H1 (cell line): ENCODE results near the gene MYO18A. TPM values are rescaled to one million over a fixed set of nuclear protein-coding genes. Genes with fewer than 3 reads are reported as not detected.

ENCODE experiments used
- CTCF ChIA-PET: fragments of 300-600 bp; sonication (Branson Sonifier 250); formaldehyde crosslinking; loops from one replicate; lab custom pipeline; 2021; ENCODE audit not compliant: partially characterized antibody; lab: Charles Lee
- POLR2A ChIA-PET: fragments of 300-600 bp; sonication (Branson Sonifier 250); formaldehyde crosslinking; loops from one replicate; lab custom pipeline; 2021; ENCODE audit warnings: inconsistent platforms; ENCODE audit not compliant: partially characterized antibody; lab: Charles Lee
- DNase-seq, 2 experiments: peaks; one replicate each; pipeline versions ENCODE4 v3.0.0 to v3.0.0-alpha.2; 2010 to 2022; ENCODE audit warnings: low spot score in 2 of 2, low read depth in 1 of 2, mixed read lengths in 1 of 2
- FAIRE-seq: peaks from 2 replicates; lab custom pipeline; 2011; peaks lifted over from hg19 to GRCh38; lab: Jason Lieb, UNC
- H2AFZ ChIP-seq: 2 replicates; pipeline ENCODE4 v1.8.1; 2012; ENCODE audit warnings: low read length, inconsistent platforms
- H2AK5ac ChIP-seq: 2 replicates; pipeline ENCODE4 v1.6.1; 2013; ENCODE audit warnings: low read depth, low read length
- H2BK120ac ChIP-seq: replicated peaks from 2 replicates; pipeline ENCODE3; 2013; ENCODE audit warnings: low read depth, low read length, inconsistent platforms
- H2BK12ac ChIP-seq: 2 replicates; pipeline ENCODE4 v1.6.1; 2013; ENCODE audit warnings: low read depth, low read length
- H2BK15ac ChIP-seq: 2 replicates; pipeline ENCODE4 v1.6.1; 2013; ENCODE audit warnings: low read length
- H2BK20ac ChIP-seq: 2 replicates; pipeline ENCODE4 v1.6.1; 2013; ENCODE audit warnings: low read length
- H2BK5ac ChIP-seq: 2 replicates; pipeline ENCODE4 v1.6.1; 2013; ENCODE audit warnings: low read depth, low read length
- H3K14ac ChIP-seq: 2 replicates; pipeline ENCODE4 v1.6.1; 2013; ENCODE audit warnings: inconsistent platforms; ENCODE audit not compliant: insufficient read length
- H3K18ac ChIP-seq: 2 replicates; pipeline ENCODE4 v1.6.1; 2013; ENCODE audit warnings: low read length; ENCODE audit errors: extremely low read depth
- H3K23ac ChIP-seq: 2 replicates; pipeline ENCODE4 v1.6.1; 2013; ENCODE audit warnings: inconsistent platforms; ENCODE audit not compliant: insufficient read length
- H3K23me2 ChIP-seq: 2 replicates; pipeline ENCODE4 v1.6.1; 2013; ENCODE audit warnings: low read depth, low read length
- H3K27ac ChIP-seq: 2 replicates; pipeline ENCODE4 v1.6.1; 2011; ENCODE audit warnings: low read depth, low read length, inconsistent platforms
- H3K27me3 ChIP-seq, 4 experiments: replicated peaks in 1 of 4; 1 replicate in 1 of 4; 2 replicates in 3 of 4; pipeline versions ENCODE4 v1.6.1 to v1.8.1; 2011 to 2013; ENCODE audit warnings: low read length in 3 of 4, mild to moderate bottlenecking in 3 of 4, inconsistent platforms in 2 of 4, mixed read lengths in 2 of 4, moderate library complexity in 1 of 4; ENCODE audit not compliant: control insufficient read depth in 3 of 4, insufficient read depth in 3 of 4; ENCODE audit errors: extremely low read depth in 1 of 4
- H3K36me3 ChIP-seq, 4 experiments: 2 replicates each; pipeline versions ENCODE4 v1.6.1 to v1.8.1; 2011 to 2013; ENCODE audit warnings: mild to moderate bottlenecking in 4 of 4, low read length in 3 of 4, moderate library complexity in 2 of 4, control low read depth in 1 of 4, inconsistent platforms in 1 of 4; ENCODE audit not compliant: insufficient read depth in 4 of 4, control insufficient read depth in 2 of 4
- H3K4ac ChIP-seq: replicated peaks from 2 replicates; pipeline ENCODE3; 2013; ENCODE audit warnings: low read length, low read depth, mixed read lengths, inconsistent platforms; ENCODE audit not compliant: insufficient read length
- H3K4me1 ChIP-seq, 4 experiments: replicated peaks in 1 of 4; 1 replicate in 1 of 4; 2 replicates in 3 of 4; pipeline versions ENCODE4 v1.6.1 to v1.8.1; 2011 to 2013; ENCODE audit warnings: low read length in 3 of 4, inconsistent platforms in 2 of 4, mixed read lengths in 1 of 4; ENCODE audit not compliant: insufficient read depth in 4 of 4, control insufficient read depth in 3 of 4
- H3K4me2 ChIP-seq, 2 experiments: 2 replicates each; pipeline versions ENCODE4 v1.6.1 to v1.8.1; 2011 to 2013; ENCODE audit warnings: low read depth in 2 of 2, low read length in 2 of 2, control low read depth in 1 of 2, inconsistent platforms in 1 of 2, mild to moderate bottlenecking in 1 of 2; ENCODE audit not compliant: insufficient read depth in 1 of 2
- H3K4me3 ChIP-seq, 4 experiments: fragments of 200-600, 300-600 bp in 1 of 4; sonication (generic), shearing (Covaris generic), sonication (Bioruptor Twin) in 1 of 4; 2 replicates each; pipeline versions ENCODE4 v1.5.1 to v1.8.1; 2011 to 2016; ENCODE audit warnings: low read length in 4 of 4, low read depth in 3 of 4, control low read depth in 2 of 4, inconsistent platforms in 2 of 4, mild to moderate bottlenecking in 2 of 4, mixed read lengths in 1 of 4, moderate library complexity in 1 of 4; ENCODE audit not compliant: insufficient read depth in 2 of 4; ENCODE audit errors: extremely low read depth in 1 of 4
- H3K56ac ChIP-seq: replicated peaks from 2 replicates; pipeline ENCODE3; 2013; ENCODE audit warnings: low read depth, mild to moderate bottlenecking, mixed read lengths, low read length, inconsistent platforms; ENCODE audit not compliant: insufficient read length
- H3K79me1 ChIP-seq: 2 replicates; pipeline ENCODE4 v1.6.1; 2013; ENCODE audit warnings: low read depth, low read length, control low read depth
- H3K79me2 ChIP-seq, 2 experiments: 2 replicates each; pipeline versions ENCODE4 v1.6.1 to v1.8.1; 2012 to 2013; ENCODE audit warnings: low read length in 2 of 2, mild to moderate bottlenecking in 2 of 2, inconsistent platforms in 1 of 2; ENCODE audit not compliant: insufficient read depth in 2 of 2, control insufficient read depth in 1 of 2
- H3K9ac ChIP-seq, 4 experiments: replicated peaks in 1 of 4; 1 replicate in 1 of 4; 2 replicates in 3 of 4; pipeline versions ENCODE4 v1.6.1 to v1.8.1; 2011 to 2013; ENCODE audit warnings: low read depth in 3 of 4, low read length in 3 of 4, control low read depth in 2 of 4, mild to moderate bottlenecking in 2 of 4, moderate library complexity in 2 of 4, inconsistent platforms in 1 of 4; ENCODE audit errors: extremely low read depth in 1 of 4
- H3K9me3 ChIP-seq, 2 experiments: 2 replicates each; pipeline versions ENCODE4 v1.6.1 to v1.8.1; 2012 to 2013; ENCODE audit warnings: mild to moderate bottlenecking in 2 of 2, moderate library complexity in 2 of 2, control low read depth in 1 of 2, inconsistent platforms in 1 of 2, low read depth in 1 of 2, low read length in 1 of 2, mixed read lengths in 1 of 2; ENCODE audit not compliant: insufficient read depth in 2 of 2
- H4K20me1 ChIP-seq, 2 experiments: replicated peaks in 1 of 2; 2 replicates each; pipeline versions ENCODE3 to v1.8.1; 2011 to 2013; ENCODE audit warnings: inconsistent platforms in 2 of 2, low read length in 2 of 2, mild to moderate bottlenecking in 1 of 2; ENCODE audit not compliant: insufficient read depth in 2 of 2, control insufficient read depth in 1 of 2
- H4K5ac ChIP-seq: 2 replicates; pipeline ENCODE4 v1.6.1; 2013; ENCODE audit warnings: low read length, low read depth, mixed read lengths, inconsistent platforms; ENCODE audit not compliant: insufficient read length
- H4K8ac ChIP-seq: 2 replicates; pipeline ENCODE4 v1.8.0; 2013; ENCODE audit warnings: mild to moderate bottlenecking, moderate library complexity, low read length, inconsistent platforms; ENCODE audit not compliant: insufficient read depth; ENCODE audit errors: extremely low read depth
- H4K91ac ChIP-seq: replicated peaks from 2 replicates; pipeline ENCODE3; 2013; ENCODE audit warnings: low read length, mixed read lengths, inconsistent platforms; ENCODE audit not compliant: insufficient read length
- BRCA1 ChIP-seq: IDR thresholded peaks from 2 replicates; pipeline ENCODE4 v1.6.1; 2012; ENCODE audit warnings: low read depth, low read length, improper control_type of control experiment
- EGR1 ChIP-seq: IDR thresholded peaks from 2 replicates; pipeline ENCODE4 v1.6.1; 2011; ENCODE audit warnings: low read depth, low read length, borderline replicate concordance
- HDAC2 ChIP-seq, 2 experiments: fragments of 300-600 bp in 1 of 2; sonication (generic) in 1 of 2; IDR thresholded peaks; 2 replicates each; pipeline ENCODE4 v1.6.1; 2011 to 2012; ENCODE audit warnings: low read depth in 2 of 2, low read length in 2 of 2, mild to moderate bottlenecking in 2 of 2, moderate library complexity in 2 of 2, borderline replicate concordance in 1 of 2, inconsistent platforms in 1 of 2
- HDAC6 ChIP-seq: IDR thresholded peaks from one replicate; pipeline ENCODE4 v1.7.1; 2012; ENCODE audit warnings: low read depth, mild to moderate bottlenecking, inconsistent platforms, low read length, moderate library complexity
- NRF1 ChIP-seq: IDR thresholded peaks from 2 replicates; pipeline ENCODE4 v1.6.1; 2011; ENCODE audit warnings: mild to moderate bottlenecking, low read depth, low read length, improper control_type of control experiment
- PHF8 ChIP-seq: fragments of 200-600 bp; sonication (generic); conservative IDR thresholded peaks from 2 replicates; pipeline ENCODE4 v1.7.1; 2012; ENCODE audit warnings: low read depth, mild to moderate bottlenecking, inconsistent platforms, low read length, moderate library complexity
- RAD21 ChIP-seq, 2 experiments: IDR thresholded peaks in 1 of 2; conservative IDR thresholded peaks in 1 of 2; 2 replicates each; pipeline ENCODE4 v1.6.1; 2011; ENCODE audit warnings: low read depth in 2 of 2, low read length in 2 of 2, improper control_type of control experiment in 1 of 2, inconsistent platforms in 1 of 2, mild to moderate bottlenecking in 1 of 2, moderate library complexity in 1 of 2
- ZNF274 ChIP-seq: IDR thresholded peaks from 2 replicates; pipeline ENCODE4 v1.7.0; 2012; ENCODE audit warnings: low read length, borderline replicate concordance; ENCODE audit errors: extremely low read depth
- WGBS, 2 experiments: shearing (Covaris generic) in 1 of 2; methylation state at CpG; one replicate each; pipeline versions ENCODE4 v1.1.6 to v1.1.7; 2013 to 2015; ENCODE audit warnings: low lambda C conversion rate in 2 of 2, mixed read lengths in 2 of 2, inconsistent platforms in 1 of 2, low coverage in 1 of 2, missing lambda C conversion rate in 1 of 2; ENCODE audit not compliant: insufficient replicate concordance in 2 of 2, insufficient coverage in 1 of 2, insufficient read length in 1 of 2; ENCODE audit errors: extremely low coverage in 1 of 2, missing lambda C conversion rate in 1 of 2; 5-methylcytosine and 5-hydroxymethylcytosine counted together
- polyA plus RNA-seq, 7 experiments: library from polyadenylated mRNA; depleted of rRNA in 3 of 7; stranded (reverse) in 5 of 7; unstranded in 2 of 7; fragments of >200 nt in 5 of 7; fragments of 200-250 nt in 2 of 7; gene quantifications; 1 replicate in 5 of 7; 2 replicates in 1 of 7; 4 replicates in 1 of 7; pipeline versions ENCODE4 v1.2.1 to v1.2.3, GENCODE V29; 2011 to 2013; ENCODE audit warnings: missing spikeins in 2 of 7, mixed read lengths in 2 of 7
- total RNA-seq: library from RNA; stranded (reverse); fragmentation: NEBNext Ultra II Directional; extraction: Animal tissue kit (Norgen Biotek cat#: 25700); gene quantifications from 2 replicates; pipeline ENCODE4 v1.2.1, GENCODE V29; 2021
- TF ChIP-seq, protein P1 (sequence below): IDR thresholded peaks from 2 replicates; pipeline ENCODE4 v1.6.1; 2011; ENCODE audit warnings: low read length, improper control_type of control experiment

MYO18A gene
- total and polyA plus RNA-seq, 2 of the 8 experiments (the other 6 are each of a cell fraction or from before 2014, with no cell fraction given): 7.6 to 43.8 TPM

DNA sequence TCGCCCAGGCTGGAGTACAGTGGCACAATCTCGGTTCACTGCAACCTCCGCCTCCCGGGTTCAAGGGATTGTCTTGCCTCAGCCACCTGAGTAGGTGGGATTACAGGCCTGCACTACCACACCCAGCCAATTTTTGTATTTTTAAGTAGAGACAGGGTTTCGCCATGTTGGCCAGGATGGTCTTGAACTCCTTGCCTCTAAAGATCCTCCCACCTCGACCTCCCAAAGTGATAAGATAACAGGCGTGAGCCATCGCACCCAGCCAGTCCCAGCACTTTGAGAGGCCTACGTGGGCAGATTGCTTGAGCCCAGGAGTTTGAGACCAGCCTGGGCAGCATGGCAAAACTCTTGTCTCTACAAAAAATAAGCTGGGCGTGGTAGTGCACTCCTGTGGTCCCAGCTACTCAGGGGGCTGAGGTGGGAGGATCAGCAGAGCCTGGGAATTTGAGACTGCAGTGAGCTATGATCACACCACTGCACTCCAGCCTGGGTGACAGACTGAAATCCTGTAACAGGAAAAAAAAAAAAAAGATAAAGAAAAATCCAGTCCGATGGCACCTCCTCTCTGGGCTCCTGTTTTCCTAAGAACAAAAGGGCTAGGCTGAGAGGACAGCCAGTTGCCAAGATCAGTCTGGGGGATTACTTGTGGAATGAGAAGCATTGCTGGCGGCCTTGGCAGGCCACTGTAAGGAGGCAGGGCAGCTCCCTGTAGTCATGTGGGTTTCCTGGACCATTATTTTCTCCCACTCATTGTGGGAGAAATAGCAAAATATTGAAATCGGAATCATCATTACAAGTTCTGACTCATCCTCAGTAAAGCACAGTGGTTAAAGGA, 140.2 kb downstream of the MYO18A start:
- Histone ChIP-seq H2AFZ (no peak overlapping the region), H3K9ac (no peak overlapping the region), H3K4me2 (no peak overlapping the region), H2BK120ac (no peak overlapping the region), H4K8ac (no peak overlapping the region), H3K4me3 (no peak overlapping the region), H3K23me2 (peaks cover 4% of the 10 kb centered on the region; the same call in 1 of the 2 replicates), H3K36me3 (peaks cover 0 to 3% (median under 1%) of the 10 kb centered on the region in 4 experiments; a peak in 3 of 8 replicates), H3K18ac (peak overlapping the region; percentile 65), H3K4me1 (peaks cover 17 to 40% (median 30%) of the 10 kb centered on the region in 4 experiments), H2BK12ac (peak overlapping the region; percentile 95), H4K20me1 (no peaks in the 10 kb centered on the region), H4K91ac (peak overlapping the region; percentile 53), H2BK5ac (peak overlapping the region; percentile 98; the same call in 1 of the 2 replicates), H3K56ac (no peak overlapping the region), H2BK20ac (peak overlapping the region; percentile 100), H3K79me1 (0 out of 2 replicates have a peak, but pooled peaks cover 2% of the 10 kb centered on the region), H2AK5ac (peak overlapping the region; percentile 58), H3K27me3 (no peaks in the 10 kb centered on the region), H3K9me3 (peaks cover 0 to under 1% of the 10 kb centered on the region in 2 experiments; a peak in 1 of 4 replicates), H3K23ac (no peak overlapping the region), H3K79me2 (peaks cover 0 to 6% of the 10 kb centered on the region in 2 experiments; a peak in 1 of 4 replicates), H4K5ac (no peak overlapping the region), H3K4ac (no peak overlapping the region), H2BK15ac (no peak overlapping the region), H3K27ac (no peak overlapping the region), H3K14ac (no peak overlapping the region)
- CTCF ChIA-PET: interaction anchor here (0.7 to 3.4 kb wide), 8 partner anchors 18 to 76 kb away, joined by 3 to 17 read pairs (median 6); no protein-coding TSS in a partner anchor
- DNase-seq: no peak
- POLR2A ChIA-PET: interaction anchor here (0.7 to 1.3 kb wide), 5 partner anchors 8 to 38 kb away, joined by 3 to 5 read pairs (median 4); no protein-coding TSS in a partner anchor
- 87% methylated on average over 12 of the region's 13 CpGs; no CpG with 5 or more reads in 1 of the 2 experiments for WGBS, 2 experiments
- FAIRE-seq: no peak
- no peak for TF ChIP-seq NRF1
- TF ChIP-seq RAD21 (IDR thresholded peaks at IDR 0.05 in 1 of 2, conservative IDR thresholded peaks at IDR 0.05 in 1 of 2; ENCODE audit: low read depth in 2 of 2, low read length in 2 of 2): no peak
- no peak for TF ChIP-seq HDAC6
- no peak for TF ChIP-seq ZNF274
- TF ChIP-seq EGR1: no peak
- TF ChIP-seq, protein P1, sequence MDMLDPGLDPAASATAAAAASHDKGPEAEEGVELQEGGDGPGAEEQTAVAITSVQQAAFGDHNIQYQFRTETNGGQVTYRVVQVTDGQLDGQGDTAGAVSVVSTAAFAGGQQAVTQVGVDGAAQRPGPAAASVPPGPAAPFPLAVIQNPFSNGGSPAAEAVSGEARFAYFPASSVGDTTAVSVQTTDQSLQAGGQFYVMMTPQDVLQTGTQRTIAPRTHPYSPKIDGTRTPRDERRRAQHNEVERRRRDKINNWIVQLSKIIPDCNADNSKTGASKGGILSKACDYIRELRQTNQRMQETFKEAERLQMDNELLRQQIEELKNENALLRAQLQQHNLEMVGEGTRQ: no peak
- TF ChIP-seq BRCA1: no peak
- TF ChIP-seq PHF8: no peak
- no peak for TF ChIP-seq HDAC2 (IDR thresholded peaks at IDR 0.05; ENCODE audit: borderline replicate concordance in 1 of 2, low read depth in 2 of 2, low read length in 2 of 2)
